Activated T-helper 1 cell treated with anti-CD3 and anti-CD28 coated beads, Interleukin-12 subunit alpha, Interleukin-12 subunit beta, Interleukin-2, Interleukin-4 antibody, amounts not matched to agents 30 ng/mL and 10 ng/mL and 1 ng/mL, durations not matched to agents 14 hours and 24 hours and 36 hours (primary cell): ENCODE measurements around the gene XPR1. TPM values are rescaled to one million over a fixed set of nuclear protein-coding genes. Genes with fewer than 3 reads are reported as not detected.

Experiments
- DNase-seq: peaks from one replicate; pipeline ENCODE4 v3.0.0; 2021; ENCODE audit warnings: low spot score
- H3K27ac Mint-ChIP-seq: one replicate; pipeline ENCODE4 v1.8.0; 2021; ENCODE audit warnings: mild to moderate bottlenecking, mixed read lengths
- H3K27me3 Mint-ChIP-seq: one replicate; pipeline ENCODE4 v1.8.0; 2022; ENCODE audit warnings: mild to moderate bottlenecking, moderate library complexity, mixed read lengths; ENCODE audit not compliant: insufficient read depth
- H3K36me3 Mint-ChIP-seq: one replicate; pipeline ENCODE4 v1.8.0; 2021; ENCODE audit warnings: low read depth, mixed read lengths
- H3K4me1 Mint-ChIP-seq: one replicate; pipeline ENCODE4 v1.8.0; 2021; ENCODE audit warnings: low read depth, mixed read lengths
- H3K4me3 Mint-ChIP-seq: one replicate; pipeline ENCODE4 v1.8.0; 2021; ENCODE audit warnings: mild to moderate bottlenecking, moderate library complexity, mixed read lengths
- H3K9me3 Mint-ChIP-seq: one replicate; pipeline ENCODE4 v1.8.0; 2021; ENCODE audit warnings: mixed read lengths
- intact Hi-C: fragments of 100-400 bp; cut with micrococcal nuclease; formaldehyde crosslinking; loops from one replicate; pipeline ENCODE4 v1.15.1; 2024
- total RNA-seq: library from RNA; stranded (reverse); gene quantifications from 2 replicates; pipeline ENCODE4 v1.2.3, GENCODE V29; 2022

Gene XPR1
- total RNA-seq, 1 donor from 2014 or later, result 21.2 TPM

DNA sequence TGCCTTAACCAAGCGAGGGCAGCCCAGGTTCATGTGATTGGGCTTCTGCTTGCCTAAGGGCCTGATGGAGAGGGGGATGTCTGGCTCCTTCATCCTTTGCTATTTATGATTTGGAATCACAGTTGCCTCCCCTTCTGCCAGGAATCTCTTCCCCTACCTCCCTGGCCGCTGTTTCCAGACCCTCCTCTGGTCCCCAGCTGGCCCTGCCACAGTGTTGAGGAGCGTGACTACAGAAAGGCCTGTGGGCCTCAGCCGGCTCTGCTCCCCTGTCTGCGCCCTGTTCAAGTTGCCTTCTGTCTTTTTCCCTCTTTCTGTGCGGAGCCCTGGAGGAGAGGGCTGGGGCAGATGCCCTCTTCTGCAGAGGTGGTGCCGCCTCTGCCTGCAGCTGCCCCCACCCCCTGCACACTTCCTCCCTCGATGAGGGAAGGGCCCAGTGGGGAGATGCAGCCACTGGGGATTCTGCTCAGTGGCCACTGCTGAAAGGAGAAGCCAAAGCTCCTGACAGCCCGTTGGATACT lies 287.4 kb downstream of the XPR1 start:
- no peak overlapping the region for H3K27ac Mint-ChIP-seq
- no peak for DNase-seq
- no peaks in the 10 kb centered on the region for H3K9me3 Mint-ChIP-seq
- H3K36me3 Mint-ChIP-seq, result no peaks in the 10 kb centered on the region
- no peaks in the 10 kb centered on the region for H3K4me1 Mint-ChIP-seq
- H3K4me3 Mint-ChIP-seq, result no peak overlapping the region
- H3K27me3 Mint-ChIP-seq, result peaks cover 17% of the 10 kb centered on the region
- intact Hi-C loops, result no loop called here

DNA sequence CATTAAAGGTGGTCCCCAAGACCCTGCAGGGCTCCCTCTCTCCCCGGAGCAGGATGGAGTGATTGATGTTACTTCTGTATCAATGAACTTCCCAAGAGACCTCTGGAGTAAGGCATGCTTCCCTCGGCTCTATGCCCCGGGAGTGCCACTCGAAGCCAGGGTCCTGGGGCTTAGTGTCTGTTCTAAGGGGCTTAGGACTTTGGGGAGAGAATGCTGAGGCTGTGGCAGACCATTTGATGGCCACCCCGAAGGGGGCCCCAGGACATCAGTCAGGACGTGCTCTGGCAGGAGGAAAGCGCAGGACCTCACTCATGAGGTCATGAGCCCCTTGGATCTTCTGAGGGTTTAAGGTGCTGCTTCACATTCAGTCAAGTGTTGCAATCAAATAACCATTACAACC lies 288.4 kb downstream of the XPR1 start:
- intact Hi-C loops, result loop anchor here (2.0 kb wide), 1 partner anchor 37 kb away; no protein-coding TSS in a partner anchor
- H3K27ac Mint-ChIP-seq, result no peak overlapping the region
- H3K4me1 Mint-ChIP-seq, result no peaks in the 10 kb centered on the region

DNA sequence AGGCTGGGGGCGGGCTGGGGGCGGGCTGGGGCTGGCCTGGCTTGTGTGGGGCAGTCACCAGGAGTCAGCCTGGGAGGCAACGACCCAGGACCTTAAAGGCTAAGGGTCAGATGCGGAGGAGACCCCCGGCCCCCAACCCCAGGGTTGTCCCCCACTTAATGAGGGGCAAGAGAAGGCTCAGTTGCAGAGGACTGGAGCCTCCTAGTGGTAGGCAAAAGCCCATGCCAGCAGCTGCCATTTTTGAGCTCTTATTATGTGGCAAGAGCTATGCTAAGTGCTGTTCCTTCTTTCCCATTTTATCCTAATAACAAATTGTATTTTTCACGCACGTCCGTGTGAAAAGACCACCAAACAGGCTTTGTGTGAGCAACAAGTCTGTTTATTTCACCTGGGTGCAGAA lies 288.9 kb downstream of the XPR1 start:
- Mint-ChIP-seq H3K36me3 (no peaks in the 10 kb centered on the region), H3K27ac (no peak overlapping the region), H3K9me3 (no peaks in the 10 kb centered on the region), H3K4me3 (no peak overlapping the region), H3K27me3 (peaks cover 14% of the 10 kb centered on the region), H3K4me1 (no peaks in the 10 kb centered on the region)
- no peak for DNase-seq
- intact Hi-C loops, result loop anchor here (2.0 kb wide), 1 partner anchor 38 kb away; no protein-coding TSS in a partner anchor

More for the DNA sequence above, 288.4 kb downstream of the XPR1 start:
- no peak for DNase-seq
- H3K36me3 Mint-ChIP-seq, result no peaks in the 10 kb centered on the region
- no peak overlapping the region for H3K4me3 Mint-ChIP-seq
- H3K9me3 Mint-ChIP-seq, result no peaks in the 10 kb centered on the region
- H3K27me3 Mint-ChIP-seq, result peaks cover 17% of the 10 kb centered on the region

DNA sequence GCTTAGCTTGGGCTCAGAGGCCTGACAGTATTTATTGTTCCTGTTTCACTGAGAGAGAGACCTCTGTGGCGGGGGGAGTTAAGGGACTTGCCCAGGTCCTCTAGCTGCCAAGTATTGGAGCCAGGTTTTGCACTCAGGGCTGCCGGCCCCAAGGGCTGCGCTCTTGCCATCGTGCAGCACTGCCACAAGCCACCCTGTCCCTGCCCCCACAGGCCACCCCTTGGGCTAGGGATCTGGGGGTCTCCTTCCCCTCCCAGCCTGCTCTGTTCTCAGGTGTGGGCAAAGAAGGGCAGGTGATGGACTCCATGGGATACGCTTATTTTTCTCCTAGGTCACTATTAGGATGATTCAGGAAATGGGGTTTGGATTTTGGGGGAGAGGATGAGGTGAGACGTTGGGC lies 289.6 kb downstream of the XPR1 start:
- H3K9me3 Mint-ChIP-seq, result no peaks in the 10 kb centered on the region
- intact Hi-C loops, result loop anchor here (2.0 kb wide), 1 partner anchor 39 kb away; no protein-coding TSS in a partner anchor
- H3K4me1 Mint-ChIP-seq, result no peaks in the 10 kb centered on the region
- no peak overlapping the region for H3K27ac Mint-ChIP-seq
- H3K36me3 Mint-ChIP-seq, result no peaks in the 10 kb centered on the region
- no peak overlapping the region for H3K4me3 Mint-ChIP-seq
- H3K27me3 Mint-ChIP-seq, result peaks cover 14% of the 10 kb centered on the region
- DNase-seq, result no peak

DNA sequence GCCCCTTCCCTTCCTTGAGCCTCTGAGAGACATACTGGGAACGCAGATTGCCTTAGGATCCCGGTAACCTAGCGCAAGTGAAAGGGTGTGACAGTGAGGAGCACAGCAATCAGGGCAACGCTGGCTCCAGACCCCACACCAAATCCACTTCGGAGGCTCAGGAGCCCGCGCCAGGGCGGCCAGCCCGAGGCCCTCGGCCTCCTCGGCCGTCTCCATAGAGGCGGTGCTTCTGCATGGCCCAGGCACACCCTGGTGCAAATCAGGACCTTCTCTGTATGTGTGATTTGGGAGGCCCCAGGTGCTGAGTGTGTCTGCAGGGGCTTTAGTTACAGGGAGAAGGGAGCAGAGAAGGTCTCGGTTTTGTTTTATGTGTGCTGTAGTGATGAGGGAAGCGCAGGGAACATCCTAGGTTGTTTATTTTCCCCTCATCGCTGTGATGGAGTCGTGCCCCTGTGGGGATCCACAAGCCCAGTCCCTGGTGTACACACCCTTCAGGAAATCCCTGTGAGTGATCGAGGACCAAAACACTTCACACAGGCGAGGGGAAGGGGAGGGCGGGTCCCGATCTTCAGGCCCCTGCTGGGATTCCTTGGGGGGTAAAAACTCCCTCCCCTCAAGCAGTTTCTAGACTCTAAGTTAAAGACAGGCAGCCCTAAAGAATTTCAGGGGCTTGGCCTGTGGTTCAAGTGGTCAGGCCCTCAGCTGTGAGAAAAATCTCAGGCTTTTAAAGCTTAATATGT lies 290.2 kb downstream of the XPR1 start:
- no peak overlapping the region for H3K4me3 Mint-ChIP-seq
- no peaks in the 10 kb centered on the region for H3K4me1 Mint-ChIP-seq
- no peak overlapping the region for H3K27ac Mint-ChIP-seq
- H3K9me3 Mint-ChIP-seq, result no peaks in the 10 kb centered on the region
- peaks cover 14% of the 10 kb centered on the region for H3K27me3 Mint-ChIP-seq
- DNase-seq, result no peak
- intact Hi-C loops, result loop anchor here (2.0 kb wide), 1 partner anchor 39 kb away; no protein-coding TSS in a partner anchor
- no peaks in the 10 kb centered on the region for H3K36me3 Mint-ChIP-seq

DNA sequence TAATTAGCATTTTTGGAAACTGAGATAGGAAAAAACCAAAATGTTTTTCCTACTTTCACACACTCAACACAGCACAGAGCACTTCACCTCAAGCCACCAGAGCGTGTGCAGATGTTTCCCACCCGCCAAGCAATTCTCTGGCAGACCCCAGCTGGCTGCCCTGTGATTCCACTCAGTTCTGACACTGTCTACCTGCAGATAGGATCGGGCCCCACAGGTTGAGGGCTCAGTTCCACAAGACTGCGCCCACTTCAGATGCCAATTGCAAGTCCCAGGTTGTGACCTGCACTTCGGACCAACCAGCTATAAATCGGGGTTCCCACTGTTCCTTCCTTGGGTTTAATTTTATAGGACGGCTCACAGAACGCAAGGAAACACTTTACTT lies 290.8 kb downstream of the XPR1 start:
- Mint-ChIP-seq H3K27me3 (peaks cover 14% of the 10 kb centered on the region), H3K9me3 (no peaks in the 10 kb centered on the region), H3K4me1 (no peaks in the 10 kb centered on the region), H3K36me3 (no peaks in the 10 kb centered on the region), H3K4me3 (no peak overlapping the region), H3K27ac (no peak overlapping the region)
- intact Hi-C loops, result no loop called here
- DNase-seq, result no peak

DNA sequence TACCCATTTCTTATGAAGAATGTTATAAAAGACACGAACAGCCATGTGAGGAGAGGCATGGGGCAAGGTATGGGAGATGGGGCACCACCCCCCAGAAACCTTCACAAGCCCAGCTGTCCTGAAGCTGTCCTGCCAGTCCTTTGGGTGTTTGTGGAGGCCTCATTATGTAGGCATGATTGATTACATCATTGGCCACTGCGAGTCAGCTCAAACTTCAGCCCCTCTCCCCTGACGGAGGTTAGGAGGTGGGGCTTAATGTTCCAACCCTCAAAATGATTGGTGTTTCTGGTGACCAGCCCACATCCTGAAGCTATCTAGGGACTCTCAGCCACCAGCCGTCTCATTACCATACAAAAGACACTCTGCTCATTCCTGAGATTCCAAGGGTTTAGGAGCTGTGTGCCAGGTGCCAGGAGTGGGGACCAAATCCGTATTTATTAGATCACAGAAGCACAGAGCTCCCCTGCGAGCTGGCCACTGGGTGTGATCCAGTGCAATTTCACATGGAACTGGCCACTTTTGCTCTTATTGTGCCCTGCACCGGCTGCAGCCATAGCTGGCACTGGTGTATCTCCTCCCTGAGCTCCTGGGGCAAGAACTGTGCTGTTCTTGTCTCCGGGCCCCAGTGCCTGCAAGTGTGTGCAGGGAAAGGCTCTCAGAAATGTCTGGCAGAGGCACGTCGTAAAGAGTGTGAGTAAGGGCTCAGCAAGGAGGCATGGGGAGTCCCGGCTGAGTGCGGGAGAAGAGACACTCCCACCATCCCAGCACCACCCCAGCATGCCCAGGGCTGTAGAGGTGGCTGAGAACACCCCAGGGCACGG lies 291.4 kb downstream of the XPR1 start:
- intact Hi-C loops, result no loop called here
- Mint-ChIP-seq H3K4me3 (no peak overlapping the region), H3K9me3 (no peaks in the 10 kb centered on the region), H3K36me3 (no peaks in the 10 kb centered on the region), H3K4me1 (no peaks in the 10 kb centered on the region), H3K27ac (no peak overlapping the region), H3K27me3 (peaks cover 14% of the 10 kb centered on the region)
- no peak for DNase-seq

DNA sequence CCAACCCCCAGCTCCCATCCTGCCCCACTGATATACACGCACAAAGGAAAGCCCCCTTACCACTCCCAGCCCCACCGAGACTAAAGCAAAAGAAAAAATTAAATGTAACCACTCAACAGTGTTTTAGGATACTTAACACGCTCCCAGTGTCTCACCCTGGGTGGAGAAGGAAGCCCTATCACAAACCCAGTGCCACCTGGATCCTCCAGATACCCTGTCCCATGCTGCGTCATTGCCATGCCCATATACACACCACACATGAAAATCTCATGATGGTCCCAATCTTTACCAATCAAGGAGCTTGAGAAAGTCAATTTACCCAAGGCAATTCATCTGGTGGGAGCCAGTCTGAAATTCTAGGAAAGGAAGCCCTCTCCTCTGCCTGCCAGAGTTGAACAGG lies 292.1 kb downstream of the XPR1 start:
- peaks cover 14% of the 10 kb centered on the region for H3K27me3 Mint-ChIP-seq
- intact Hi-C loops, result no loop called here
- H3K36me3 Mint-ChIP-seq, result no peaks in the 10 kb centered on the region
- no peak for DNase-seq
- H3K4me3 Mint-ChIP-seq, result no peak overlapping the region
- no peaks in the 10 kb centered on the region for H3K9me3 Mint-ChIP-seq
- H3K4me1 Mint-ChIP-seq, result no peaks in the 10 kb centered on the region
- H3K27ac Mint-ChIP-seq, result no peak overlapping the region

DNA sequence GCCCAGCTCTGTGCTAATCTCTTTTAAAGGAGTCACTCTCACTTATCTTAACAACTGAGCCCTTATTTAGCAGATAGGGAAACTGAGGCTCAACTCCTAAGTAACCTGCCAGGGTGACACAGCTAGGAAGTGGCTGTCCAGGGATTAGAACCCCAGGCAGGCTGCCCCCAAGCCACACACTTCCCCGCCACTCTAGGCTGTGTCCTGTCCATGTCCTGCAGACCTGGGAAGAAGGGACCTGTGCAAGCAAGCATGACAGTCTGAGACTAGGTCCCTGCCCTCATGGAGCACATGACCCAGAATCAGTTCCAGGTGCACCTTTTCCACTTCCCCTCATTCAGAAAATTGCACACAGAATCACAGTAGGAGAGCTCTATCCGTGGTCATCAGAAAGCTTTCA lies 293.1 kb downstream of the XPR1 start:
- intact Hi-C loops, result no loop called here
- Mint-ChIP-seq H3K9me3 (no peaks in the 10 kb centered on the region), H3K4me3 (no peak overlapping the region), H3K27me3 (peaks cover 14% of the 10 kb centered on the region), H3K4me1 (no peaks in the 10 kb centered on the region), H3K36me3 (no peaks in the 10 kb centered on the region), H3K27ac (no peak overlapping the region)
- no peak for DNase-seq

DNA sequence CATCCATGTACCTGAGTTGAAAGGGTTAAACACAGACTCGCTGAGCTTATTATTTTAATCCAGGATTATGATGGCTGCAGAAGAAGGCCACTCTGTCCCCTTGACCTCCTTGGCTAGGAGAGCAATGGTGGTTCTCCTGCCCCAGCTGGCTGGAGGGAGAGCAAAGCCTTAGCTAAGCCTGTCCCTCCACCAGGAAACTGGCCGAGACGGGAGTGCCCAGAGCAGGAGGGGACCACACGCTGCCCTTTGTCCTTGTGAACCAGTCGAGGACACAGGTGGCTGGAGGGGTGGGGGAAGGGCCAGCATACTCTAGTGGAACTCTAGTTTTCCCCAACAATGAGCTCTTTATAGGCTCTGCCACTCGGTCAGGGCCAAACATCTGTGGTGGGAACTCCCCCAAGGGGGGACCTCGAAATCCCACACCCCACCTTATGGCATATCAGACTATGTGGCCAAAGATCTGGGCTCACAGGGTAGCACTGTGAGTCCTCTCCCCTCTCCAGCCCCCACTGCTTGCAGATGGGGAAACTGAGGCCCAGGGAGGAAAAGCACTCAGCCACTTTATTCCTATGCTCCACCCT lies 293.7 kb downstream of the XPR1 start:
- Mint-ChIP-seq H3K4me1 (no peaks in the 10 kb centered on the region), H3K27me3 (peaks cover 14% of the 10 kb centered on the region), H3K27ac (no peak overlapping the region), H3K4me3 (no peak overlapping the region), H3K9me3 (no peaks in the 10 kb centered on the region), H3K36me3 (no peaks in the 10 kb centered on the region)
- DNase-seq, result no peak
- intact Hi-C loops, result no loop called here

DNA sequence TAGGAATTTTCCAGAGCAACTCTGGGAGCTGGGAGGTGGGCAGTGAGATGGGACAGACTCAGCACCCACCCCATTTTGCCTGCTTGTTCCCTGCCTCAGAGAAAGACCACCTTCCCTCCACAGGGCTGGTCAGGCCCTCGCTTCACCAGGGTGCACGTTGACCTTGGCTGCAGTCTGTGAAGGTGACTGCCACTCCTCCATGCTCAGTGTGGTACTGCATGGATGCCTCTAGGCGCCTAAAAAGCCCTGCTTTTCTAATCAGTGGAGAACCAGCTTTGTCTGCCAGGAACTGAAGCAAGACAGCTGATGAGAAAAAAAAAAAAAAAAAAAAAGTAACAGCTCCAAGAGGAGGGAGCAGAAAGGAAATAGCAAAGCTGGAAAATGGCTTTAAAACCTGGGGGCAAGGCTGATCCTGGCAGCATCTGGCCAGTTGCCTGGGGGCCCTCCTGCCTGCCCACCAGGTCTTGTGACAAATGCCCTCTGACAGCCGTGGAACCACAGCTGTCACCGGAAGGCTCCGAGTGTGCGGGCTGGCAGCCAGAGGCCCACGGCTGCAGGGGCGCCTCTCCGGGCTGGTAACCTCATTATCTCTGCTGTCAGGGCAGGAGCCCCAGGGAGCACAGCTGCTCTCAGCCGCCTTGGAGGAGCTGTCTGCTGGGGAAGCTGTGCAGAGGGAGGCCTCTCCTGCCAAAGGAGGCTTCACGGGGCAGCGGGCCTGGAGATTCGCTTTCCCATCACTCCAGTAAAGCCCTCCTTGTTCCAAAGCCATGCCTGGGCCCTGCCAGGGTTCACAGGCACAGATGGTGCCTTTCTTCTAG lies 294.6 kb downstream of the XPR1 start:
- Mint-ChIP-seq H3K9me3 (no peaks in the 10 kb centered on the region), H3K4me1 (no peaks in the 10 kb centered on the region), H3K27ac (no peak overlapping the region), H3K36me3 (no peaks in the 10 kb centered on the region), H3K4me3 (no peak overlapping the region), H3K27me3 (peaks cover 14% of the 10 kb centered on the region)
- DNase-seq, result no peak
- intact Hi-C loops, result no loop called here

DNA sequence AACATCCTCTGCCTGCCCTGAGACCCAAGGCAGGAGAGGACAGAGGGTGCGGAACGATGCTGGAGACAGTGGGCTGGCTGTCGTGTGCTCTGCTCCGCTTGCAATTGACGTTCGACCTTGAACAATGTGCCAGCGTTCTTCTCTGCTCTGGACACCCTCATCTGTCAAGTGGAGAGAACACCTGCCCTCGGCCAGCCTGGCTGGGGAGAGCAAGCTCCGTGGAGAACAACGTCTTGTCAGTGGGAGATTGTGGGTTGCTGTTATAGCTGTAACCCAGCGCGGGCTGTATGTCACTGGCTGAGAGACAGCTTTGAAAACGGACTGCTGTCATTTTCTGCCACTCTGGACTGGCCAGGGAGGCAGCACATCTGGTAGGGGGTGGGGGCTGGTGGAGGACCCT lies 295.5 kb downstream of the XPR1 start:
- no peaks in the 10 kb centered on the region for H3K4me1 Mint-ChIP-seq
- peaks cover 14% of the 10 kb centered on the region for H3K27me3 Mint-ChIP-seq
- H3K4me3 Mint-ChIP-seq, result no peak overlapping the region
- no peak for DNase-seq
- no peak overlapping the region for H3K27ac Mint-ChIP-seq
- no peaks in the 10 kb centered on the region for H3K9me3 Mint-ChIP-seq
- no peaks in the 10 kb centered on the region for H3K36me3 Mint-ChIP-seq
- intact Hi-C loops, result no loop called here
